A549 (cell line): Measurements from ENCODE around the gene CPT1A.

Source experiments
- CEBPB ChIP-seq, 2 experiments: fragments of >200 bp in 1 of 2; sonication (Bioruptor Twin) in 1 of 2; formaldehyde crosslinking in 1 of 2; IDR thresholded peaks; 2 replicates each; pipeline ENCODE4 v1.6.1; 2012 to 2016
- CTCF ChIP-seq: fragments of >200 bp; sonication (Bioruptor Twin); formaldehyde crosslinking; IDR thresholded peaks from 3 replicates; pipeline ENCODE4 v1.5.1; 2016
- POLR2A ChIP-seq: IDR thresholded peaks from 2 replicates; pipeline ENCODE4 v1.6.1; 2012; ENCODE audit warnings: mild to moderate bottlenecking, low read length
- REST ChIP-seq: fragments of 200-600 bp; sonication (generic); IDR thresholded peaks from 2 replicates; pipeline ENCODE4 v1.6.1; 2016; ENCODE audit warnings: antibody characterized with exemption, mild to moderate bottlenecking, moderate library complexity
- USF2 ChIP-seq: fragments of 450-650 bp; IDR thresholded peaks from 2 replicates; pipeline ENCODE4 v1.6.1; 2014; ENCODE audit warnings: antibody characterized with exemption

- TF ChIP-seq REST, result no peak
- TF ChIP-seq POLR2A, result no peak
- TF ChIP-seq CEBPB (IDR thresholded peaks at IDR 0.05), result no peak
- TF ChIP-seq CTCF, result no peak
- TF ChIP-seq USF2, result no peak
These were observed 84.0 kb downstream of the CPT1A start for GRCh38 chr11:68757711-68758110.
